HEK293T (cell line): ENCODE results near the gene ANKRD31.

Source experiments
- BHLHE40 ChIP-seq: fragments of 450-650 bp; IDR thresholded peaks from 2 replicates; pipeline ENCODE4 v1.6.1; 2016; ENCODE audit warnings: mild to moderate bottlenecking, moderate library complexity, borderline replicate concordance
- ELF4 ChIP-seq: fragments of 450-650 bp; IDR thresholded peaks from 2 replicates; pipeline ENCODE4 v1.6.1; 2017; ENCODE audit warnings: antibody characterized with exemption
- FOXA1 ChIP-seq: fragments of 450-650 bp; IDR thresholded peaks from 2 replicates; pipeline ENCODE4 v1.6.1; 2016; ENCODE audit warnings: mild to moderate bottlenecking
- HDGF ChIP-seq: fragments of 450-650 bp; IDR thresholded peaks from 2 replicates; pipeline ENCODE4 v1.6.1; 2017; ENCODE audit warnings: antibody characterized with exemption, borderline replicate concordance
- L3MBTL2 ChIP-seq: fragments of 450-650 bp; conservative IDR thresholded peaks from 2 replicates; pipeline ENCODE4 v1.6.1; 2016; ENCODE audit warnings: mild to moderate bottlenecking
- NFRKB ChIP-seq: fragments of 450-650 bp; IDR thresholded peaks from 2 replicates; pipeline ENCODE4 v1.6.1; 2016; ENCODE audit warnings: mild to moderate bottlenecking, moderate library complexity
- SP1 ChIP-seq: fragments of 450-650 bp; IDR thresholded peaks from 2 replicates; pipeline ENCODE4 v1.6.1; 2017
- SUZ12 ChIP-seq: fragments of 450-650 bp; IDR thresholded peaks from 2 replicates; pipeline ENCODE4 v1.6.1; 2016; ENCODE audit warnings: mild to moderate bottlenecking
- TARDBP ChIP-seq: fragments of 450-650 bp; IDR thresholded peaks from 2 replicates; pipeline ENCODE4 v1.6.1; 2016
- ZNF384 ChIP-seq: fragments of 450-650 bp; IDR thresholded peaks from 2 replicates; pipeline ENCODE4 v1.6.1; 2016
- TF ChIP-seq, protein P1 (sequence below): fragments of 450-650 bp; IDR thresholded peaks from 2 replicates; pipeline ENCODE4 v1.6.1; 2016

DNA sequence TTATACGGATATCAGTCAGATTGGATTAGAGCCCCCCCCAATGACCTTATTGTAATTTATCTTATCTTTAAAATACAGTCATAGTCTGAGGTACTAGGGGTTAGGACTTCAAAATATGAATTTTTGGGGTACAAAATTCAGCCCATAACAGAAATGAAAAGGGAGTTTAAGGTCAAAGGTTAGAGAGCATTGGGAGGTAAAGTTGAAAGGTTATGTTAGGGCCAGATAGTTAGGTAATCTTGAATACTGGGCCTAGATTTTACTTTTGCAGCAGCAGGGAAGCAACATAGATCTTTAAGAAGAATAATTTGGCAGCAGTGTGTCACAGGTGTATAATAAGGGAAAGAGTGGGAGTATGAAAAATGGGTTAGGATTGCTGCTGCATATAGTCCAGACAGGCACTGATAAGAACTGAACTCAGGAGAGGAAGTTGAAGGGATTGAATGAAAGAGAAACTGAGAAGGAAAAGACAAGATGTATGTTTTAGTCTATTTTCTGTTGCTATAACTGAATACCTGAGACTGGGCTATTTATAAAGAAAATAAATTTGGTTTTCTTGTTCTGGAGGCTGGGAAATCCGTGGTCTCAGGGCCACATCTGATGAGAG, 173.7 kb downstream of the ANKRD31 start:
- TF ChIP-seq SP1 (no peak), FOXA1 (no peak), L3MBTL2 (no peak), ELF4 (no peak), HDGF (no peak), TARDBP (no peak), BHLHE40 (no peak), ZNF384 (no peak), SUZ12 (no peak), NFRKB (no peak)
- TF ChIP-seq, protein P1, sequence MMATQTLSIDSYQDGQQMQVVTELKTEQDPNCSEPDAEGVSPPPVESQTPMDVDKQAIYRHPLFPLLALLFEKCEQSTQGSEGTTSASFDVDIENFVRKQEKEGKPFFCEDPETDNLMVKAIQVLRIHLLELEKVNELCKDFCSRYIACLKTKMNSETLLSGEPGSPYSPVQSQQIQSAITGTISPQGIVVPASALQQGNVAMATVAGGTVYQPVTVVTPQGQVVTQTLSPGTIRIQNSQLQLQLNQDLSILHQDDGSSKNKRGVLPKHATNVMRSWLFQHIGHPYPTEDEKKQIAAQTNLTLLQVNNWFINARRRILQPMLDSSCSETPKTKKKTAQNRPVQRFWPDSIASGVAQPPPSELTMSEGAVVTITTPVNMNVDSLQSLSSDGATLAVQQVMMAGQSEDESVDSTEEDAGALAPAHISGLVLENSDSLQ = no peak
